SKM-1 (cell line): Measurements from ENCODE around the gene SYMPK.

Experiments used
- DNase-seq: peaks from one replicate; lab custom pipeline; 2025; ENCODE audit not compliant: unreplicated experiment; lab: John Stamatoyannopoulos, UW

SYMPK gene

GRCh38 chr19:45826934-45827333 is 36.0 kb downstream of the SYMPK start:
- DNase-seq = no peak

DNA sequence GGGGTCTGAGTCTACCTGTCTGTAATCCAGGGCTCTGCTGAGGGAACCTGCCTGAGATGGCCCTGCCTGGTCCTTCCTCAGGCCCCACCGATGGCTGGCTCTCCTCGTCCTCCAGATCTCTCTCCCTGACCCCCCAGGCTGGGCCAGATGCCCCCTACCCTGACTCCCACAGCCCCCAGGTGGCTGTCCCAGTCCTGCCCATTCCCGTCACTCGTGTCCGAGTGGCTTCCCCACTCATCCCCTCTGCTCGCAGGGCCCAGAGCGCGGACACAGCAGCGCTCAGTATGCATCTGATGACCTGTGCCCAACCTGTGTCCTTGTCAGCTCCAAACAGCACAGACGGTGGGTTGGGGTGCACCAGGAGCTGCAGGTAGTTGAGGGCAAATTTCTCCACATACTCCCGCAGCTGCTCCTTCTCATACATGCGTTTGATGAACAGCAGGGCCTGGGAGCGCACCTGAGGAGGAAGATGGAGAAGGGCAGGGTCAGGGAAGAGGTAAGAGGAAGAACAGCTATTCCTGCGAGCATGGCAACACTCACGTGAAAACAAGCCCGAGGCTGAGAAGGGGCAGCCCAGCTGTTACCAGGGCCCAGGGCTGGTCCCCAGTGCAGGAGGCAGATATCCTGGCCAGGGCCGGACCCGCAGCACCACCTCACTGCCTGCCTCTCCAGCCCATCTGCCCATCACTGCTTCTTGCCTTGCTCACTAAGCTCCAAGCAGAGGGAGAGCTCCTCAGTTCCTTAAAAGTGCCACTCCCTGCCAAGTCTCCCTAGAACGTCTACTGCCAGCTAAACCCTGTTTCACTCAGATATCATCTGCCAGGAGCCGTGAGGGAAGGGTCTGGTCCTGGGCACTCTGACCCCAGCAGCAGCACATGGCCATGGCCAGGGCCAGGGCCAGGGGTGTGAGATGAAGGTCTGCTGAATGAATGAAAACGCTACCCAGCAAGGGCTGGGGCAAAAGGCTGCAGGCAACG is 36.7 kb downstream of the SYMPK start:
- DNase-seq = no peak

DNA sequence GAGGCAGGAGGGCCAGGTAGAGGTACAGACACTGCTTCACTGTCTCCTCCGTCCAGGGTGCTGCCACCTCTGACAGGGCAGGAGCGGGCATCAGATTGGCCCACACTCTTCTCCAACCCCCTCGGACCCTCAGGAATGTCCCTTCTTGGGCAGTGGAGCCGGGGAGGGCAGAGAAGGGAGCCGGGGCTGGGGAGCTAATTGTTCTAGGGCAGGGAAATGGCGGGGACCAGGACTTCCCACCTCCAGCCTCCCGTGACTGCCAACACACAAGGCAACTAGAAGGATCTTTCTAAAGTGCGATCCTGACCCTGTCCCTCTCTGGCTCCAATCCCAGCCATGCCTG is 37.7 kb downstream of the SYMPK start:
- DNase-seq = no peak

- no peak for DNase-seq
Observed at GRCh38 chr19:45824531-45825262, 38.2 kb downstream of the SYMPK start.

- no peak for DNase-seq
Observed at GRCh38 chr19:45824041-45824471, 38.9 kb downstream of the SYMPK start.

DNA sequence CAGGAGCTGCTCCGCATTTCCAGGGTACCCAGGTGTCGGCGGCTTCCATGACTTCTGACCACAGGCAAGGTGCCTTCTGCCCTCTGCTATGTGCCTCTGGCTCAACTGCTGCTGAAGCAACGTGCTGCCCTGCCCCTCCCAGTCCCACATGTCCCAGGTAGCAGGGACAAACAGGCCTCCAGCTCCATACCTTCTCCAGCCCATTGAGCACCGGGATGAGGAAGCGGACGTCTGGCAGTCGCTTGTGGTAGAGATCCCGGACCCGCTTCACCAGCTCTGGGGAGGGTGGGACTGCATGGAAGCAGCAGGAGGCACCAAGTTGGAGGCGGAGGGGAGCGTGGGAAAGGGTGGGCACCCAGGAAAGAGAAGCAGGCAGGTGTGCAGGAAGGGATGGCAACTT is 39.8 kb downstream of the SYMPK start:
- DNase-seq = no peak

- no peak for DNase-seq
Observed at GRCh38 chr19:45822716-45823115, 40.2 kb downstream of the SYMPK start.

DNA sequence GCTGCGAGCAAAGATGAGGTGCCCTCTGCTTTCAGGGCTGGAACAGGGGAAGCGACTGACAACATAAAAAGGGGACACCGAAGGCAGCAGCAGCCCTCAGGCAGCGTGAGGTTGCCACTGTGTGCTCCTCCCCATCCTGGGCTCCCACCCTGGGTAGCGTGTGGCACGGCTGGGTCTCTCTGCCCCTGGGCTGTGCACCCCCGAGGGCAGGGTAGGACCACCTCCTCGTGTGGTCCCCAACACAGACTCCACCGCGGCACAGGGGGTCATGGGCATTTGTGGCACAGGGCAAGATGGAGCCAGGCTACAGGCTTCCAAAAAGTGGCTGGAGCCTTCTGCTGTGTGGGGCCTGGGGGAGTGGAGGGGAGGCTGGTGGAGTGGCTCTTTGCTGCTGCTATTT is 41.4 kb downstream of the SYMPK start:
- DNase-seq = no peak

DNA sequence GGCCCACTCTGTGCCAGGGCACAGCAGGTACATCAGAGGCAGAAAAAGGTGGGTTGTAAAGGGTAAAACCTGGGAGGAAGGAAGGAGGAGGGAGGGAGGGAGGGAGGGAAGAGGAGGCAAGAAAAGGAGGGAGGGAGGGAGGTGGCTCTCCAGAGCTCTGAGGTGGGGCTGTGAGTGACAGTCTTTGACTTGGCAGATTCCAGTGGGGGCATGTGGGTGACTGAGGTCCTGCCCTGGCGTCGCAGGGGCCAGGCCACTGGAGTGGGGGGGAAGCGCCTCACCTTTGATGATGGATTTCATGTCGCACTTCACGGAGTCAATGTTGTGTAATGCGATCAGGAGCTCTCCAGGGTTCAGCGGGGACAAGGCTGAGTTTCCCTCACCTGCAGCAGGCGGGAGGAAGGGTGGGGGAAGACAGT is 41.8 kb downstream of the SYMPK start:
- no peak for DNase-seq

- DNase-seq = no peak
Observed at GRCh38 chr19:45820413-45821102, 42.4 kb downstream of the SYMPK start.

DNA sequence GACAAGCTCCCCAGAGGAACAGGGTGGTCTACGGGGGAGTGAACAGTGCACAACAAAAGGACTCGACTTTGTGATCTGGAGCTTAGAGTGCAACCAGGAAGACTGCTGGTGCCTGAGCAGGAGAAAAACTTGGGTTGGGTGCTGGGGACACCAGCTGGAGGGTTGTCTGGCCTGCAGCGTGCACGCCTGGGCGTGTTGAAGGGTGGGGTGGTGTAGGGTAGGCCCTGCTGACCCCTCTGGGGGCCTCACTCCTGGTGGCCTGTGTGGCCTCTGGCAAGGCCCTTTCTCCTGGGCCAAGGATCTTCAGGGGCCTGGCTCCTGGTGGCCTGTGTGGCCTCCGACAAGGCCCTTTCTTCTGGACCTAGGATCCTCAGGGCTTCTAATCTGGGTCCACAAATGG is 43.2 kb downstream of the SYMPK start:
- DNase-seq = no peak

GRCh38 chr19:45817725-45818301 is 45.1 kb downstream of the SYMPK start:
- DNase-seq = no peak

GRCh38 chr19:45817010-45817724 is 45.8 kb downstream of the SYMPK start:
- DNase-seq = peak; percentile 26

DNA sequence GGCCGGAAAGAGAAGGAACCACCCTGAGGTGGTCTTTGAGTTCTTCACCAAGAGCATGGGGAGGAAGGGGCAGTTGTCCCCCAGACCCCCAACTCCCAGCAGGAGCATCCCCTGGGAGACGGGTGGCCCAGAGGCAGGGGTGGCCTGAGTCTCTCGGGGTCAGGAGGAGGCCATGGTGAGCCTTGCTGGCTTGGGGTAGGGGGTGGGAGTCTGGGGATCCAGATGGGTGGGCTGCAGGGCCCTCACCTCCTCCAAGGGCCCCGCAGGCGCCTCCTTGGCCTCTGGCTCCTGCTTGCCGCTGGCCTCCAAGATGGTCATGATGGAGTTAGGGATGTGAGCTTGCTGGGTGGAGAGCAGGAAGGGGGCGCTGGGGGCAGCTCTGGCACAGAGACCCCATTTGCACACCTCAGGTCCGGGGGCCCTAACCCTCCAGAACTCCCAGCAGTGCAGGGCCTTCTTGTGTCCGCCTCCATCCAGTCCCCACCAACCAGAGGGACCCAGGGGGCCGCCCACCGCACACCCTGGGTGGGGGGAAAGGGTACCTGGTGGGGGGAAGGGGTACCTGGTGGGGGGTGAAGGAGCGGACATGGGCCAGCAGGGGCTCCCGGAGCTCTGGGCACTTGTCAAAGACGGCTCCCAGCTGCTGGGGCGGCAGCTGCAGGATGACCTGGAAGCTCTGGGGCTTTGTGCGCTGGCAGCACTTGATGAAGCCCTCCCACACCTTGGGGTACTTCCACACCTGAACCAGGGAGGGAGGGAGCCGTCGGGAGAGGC is 46.5 kb downstream of the SYMPK start:
- DNase-seq = no peak

GRCh38 chr19:45815481-45816216 is 47.3 kb downstream of the SYMPK start:
- DNase-seq = no peak

GRCh38 chr19:45814851-45815480 is 48.0 kb downstream of the SYMPK start, which contains the start of gene RSPH6A:
Gene RSPH6A (minus strand): TSS chr19:45815308. CDS start chr19:45815176, 132 bp downstream.
- no peak for DNase-seq

DNA sequence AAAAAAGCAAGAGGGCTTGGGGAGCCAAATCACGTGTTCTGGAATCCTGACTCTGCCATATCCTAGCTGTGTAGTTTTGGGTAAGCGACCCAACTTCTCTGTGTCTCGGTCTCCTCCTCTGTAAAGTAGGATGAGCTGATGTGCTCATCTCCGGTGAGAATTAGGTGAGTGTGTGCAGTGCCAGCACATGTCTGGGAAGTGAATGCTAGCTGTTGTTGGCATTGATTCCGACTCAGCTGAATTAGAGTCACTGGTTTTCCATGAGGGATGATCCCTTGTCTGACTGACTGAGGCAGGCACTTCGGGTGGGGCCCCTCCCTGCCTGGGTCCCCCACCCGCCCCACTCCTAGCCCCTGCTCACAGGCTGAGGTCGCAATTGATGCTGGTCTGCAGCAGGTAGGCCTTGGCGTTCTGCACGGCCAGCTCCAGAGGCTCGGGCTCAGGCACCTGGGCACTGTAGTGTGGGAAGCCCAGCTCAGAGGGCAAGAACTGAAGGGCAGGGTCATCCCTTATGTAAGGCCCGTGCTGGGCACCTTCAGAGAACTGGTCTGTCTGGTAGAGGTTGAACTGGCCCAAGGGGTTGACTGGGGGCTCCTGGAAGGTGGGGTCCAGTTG is 48.7 kb downstream of the SYMPK start:
- DNase-seq = no peak

- no peak for DNase-seq
Observed at GRCh38 chr19:45812297-45812696, 50.6 kb downstream of the SYMPK start.
